ENCODE results near the gene FSTL4. TPM values are rescaled to one million over a fixed set of nuclear protein-coding genes. Genes with fewer than 3 reads are reported as not detected.

The FSTL4 gene
- total RNA-seq, 2 donors from 2014 or later: 0.26 to 1.3 TPM

DNA sequence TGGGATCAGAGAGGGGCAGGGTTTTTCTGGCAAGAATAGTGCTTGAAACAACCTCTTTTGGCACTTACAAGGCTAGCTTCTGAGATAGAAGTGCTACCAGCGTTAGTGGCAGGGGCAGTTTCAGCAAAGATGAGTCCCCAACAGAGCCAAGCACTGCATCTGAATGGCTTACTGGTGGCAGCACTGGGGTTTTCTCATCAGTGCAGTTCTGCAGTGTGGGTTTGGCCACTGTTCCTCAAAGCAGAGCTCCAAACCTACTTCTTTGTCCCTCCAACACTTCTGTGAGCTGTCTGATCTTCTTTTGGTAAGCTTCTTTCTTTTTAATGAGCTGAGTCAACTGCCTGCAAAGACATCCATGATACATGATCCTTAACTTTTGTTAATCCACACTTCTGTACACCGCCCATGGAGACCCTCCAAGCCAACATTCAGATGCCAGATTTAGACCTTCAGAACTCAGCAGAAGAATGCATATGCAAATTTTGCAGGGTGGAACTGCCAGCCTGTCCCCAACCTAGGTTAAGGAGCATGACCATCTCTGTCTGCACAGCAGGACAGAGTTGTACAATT, 29.9 kb upstream of the FSTL4 start:
- H3K36me3 ChIP-seq (replicated peaks in 1 of 2; ENCODE audit: insufficient read depth in 1 of 2, low read depth in 2 of 2): no peaks in the 10 kb centered on the region
- no peaks in the 10 kb centered on the region for H3K4me1 ChIP-seq
- no peak for DNase-seq
- H3K4me3 ChIP-seq: no peak overlapping the region
- 58 to 65% methylated on average over 2 of the region's 2 CpGs for WGBS, 2 donors
- intact Hi-C loops (cut with DNase I): no loop called here
- TF ChIP-seq, protein P1, sequence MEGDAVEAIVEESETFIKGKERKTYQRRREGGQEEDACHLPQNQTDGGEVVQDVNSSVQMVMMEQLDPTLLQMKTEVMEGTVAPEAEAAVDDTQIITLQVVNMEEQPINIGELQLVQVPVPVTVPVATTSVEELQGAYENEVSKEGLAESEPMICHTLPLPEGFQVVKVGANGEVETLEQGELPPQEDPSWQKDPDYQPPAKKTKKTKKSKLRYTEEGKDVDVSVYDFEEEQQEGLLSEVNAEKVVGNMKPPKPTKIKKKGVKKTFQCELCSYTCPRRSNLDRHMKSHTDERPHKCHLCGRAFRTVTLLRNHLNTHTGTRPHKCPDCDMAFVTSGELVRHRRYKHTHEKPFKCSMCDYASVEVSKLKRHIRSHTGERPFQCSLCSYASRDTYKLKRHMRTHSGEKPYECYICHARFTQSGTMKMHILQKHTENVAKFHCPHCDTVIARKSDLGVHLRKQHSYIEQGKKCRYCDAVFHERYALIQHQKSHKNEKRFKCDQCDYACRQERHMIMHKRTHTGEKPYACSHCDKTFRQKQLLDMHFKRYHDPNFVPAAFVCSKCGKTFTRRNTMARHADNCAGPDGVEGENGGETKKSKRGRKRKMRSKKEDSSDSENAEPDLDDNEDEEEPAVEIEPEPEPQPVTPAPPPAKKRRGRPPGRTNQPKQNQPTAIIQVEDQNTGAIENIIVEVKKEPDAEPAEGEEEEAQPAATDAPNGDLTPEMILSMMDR (IDR thresholded peaks at IDR 0.05): no peak
- TF ChIP-seq POLR2A (IDR thresholded peaks at IDR 0.05): no peak
- H3K9me3 ChIP-seq: no peaks in the 10 kb centered on the region
- H3K27ac ChIP-seq: no peak overlapping the region
- no peak for ATAC-seq
- no peaks in the 10 kb centered on the region for H3K27me3 ChIP-seq

DNA sequence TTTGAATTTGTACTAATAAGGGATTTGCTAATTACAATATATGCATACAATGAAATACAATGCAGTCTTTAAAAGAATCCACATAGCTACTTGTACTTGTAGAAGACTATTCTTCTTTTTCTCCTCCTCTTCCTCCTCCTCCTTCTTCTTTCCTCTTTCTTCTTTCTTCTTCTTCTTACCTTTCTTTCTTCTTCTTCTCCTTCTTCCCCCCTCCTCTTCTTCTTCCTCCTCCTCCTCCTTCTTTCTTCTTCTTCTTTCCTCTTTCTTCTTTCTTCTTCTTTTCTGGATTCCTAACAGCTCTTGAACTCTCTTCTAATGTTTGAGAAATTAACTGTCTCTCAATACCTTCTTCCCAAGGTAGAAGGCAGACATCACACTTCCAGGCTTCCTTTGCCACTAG, 29.3 kb upstream of the FSTL4 start:
- no peak overlapping the region for H3K27ac ChIP-seq
- DNase-seq (no peak), ATAC-seq (no peak)
- H3K4me3 ChIP-seq: no peak overlapping the region
- no peaks in the 10 kb centered on the region for H3K9me3 ChIP-seq
- H3K4me1 ChIP-seq: no peaks in the 10 kb centered on the region
- TF ChIP-seq, protein P1 (IDR thresholded peaks at IDR 0.05): no peak
- no peak for TF ChIP-seq POLR2A (IDR thresholded peaks at IDR 0.05)
- intact Hi-C loops (cut with DNase I): no loop called here
- no peaks in the 10 kb centered on the region for H3K27me3 ChIP-seq
- H3K36me3 ChIP-seq (replicated peaks in 1 of 2; ENCODE audit: insufficient read depth in 1 of 2, low read depth in 2 of 2): no peaks in the 10 kb centered on the region

DNA sequence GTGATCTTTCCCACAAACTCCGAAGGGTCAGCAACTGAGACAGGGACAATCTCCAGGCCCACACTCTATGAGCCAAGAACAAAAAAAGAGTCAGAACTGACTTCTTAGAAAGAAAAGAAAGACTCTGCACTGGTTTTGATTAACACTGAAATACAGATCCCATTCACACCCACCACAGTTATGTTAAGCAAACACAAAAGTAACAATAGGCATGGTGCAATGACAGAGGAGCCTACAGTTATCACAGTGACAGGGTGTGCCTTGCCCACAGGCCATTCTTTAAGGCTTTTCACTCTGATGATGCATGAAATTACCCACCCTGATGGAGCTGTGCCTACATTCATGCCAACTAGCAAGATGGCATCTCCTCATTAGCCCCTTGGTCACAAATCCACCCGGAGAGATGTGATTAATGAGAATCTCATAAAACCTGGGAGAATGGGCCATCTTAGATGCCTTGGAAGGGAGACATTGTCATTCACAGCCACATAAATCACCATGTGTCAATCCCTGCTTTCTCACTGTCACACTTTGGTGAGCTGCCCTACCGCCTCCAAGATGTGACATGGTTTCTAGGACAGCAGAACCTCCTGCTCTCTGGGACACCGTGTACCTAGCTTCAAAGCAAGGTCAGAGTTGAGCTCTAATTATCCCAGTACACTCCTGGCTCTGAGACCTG, 27.6 kb upstream of the FSTL4 start:
- H3K27ac ChIP-seq: no peak overlapping the region
- TF ChIP-seq, protein P1 (IDR thresholded peaks at IDR 0.05): no peak
- TF ChIP-seq POLR2A (IDR thresholded peaks at IDR 0.05): no peak
- no peak for ATAC-seq
- DNase-seq: no peak
- intact Hi-C loops (cut with DNase I): no loop called here
- no peaks in the 10 kb centered on the region for H3K9me3 ChIP-seq
- H3K36me3 ChIP-seq (replicated peaks in 1 of 2; ENCODE audit: insufficient read depth in 1 of 2, low read depth in 2 of 2): no peaks in the 10 kb centered on the region
- no peak overlapping the region for H3K4me3 ChIP-seq
- WGBS, 2 donors: 51 to 56% methylated on average over 4 of the region's 4 CpGs
- no peaks in the 10 kb centered on the region for H3K4me1 ChIP-seq
- no peaks in the 10 kb centered on the region for H3K27me3 ChIP-seq

DNA sequence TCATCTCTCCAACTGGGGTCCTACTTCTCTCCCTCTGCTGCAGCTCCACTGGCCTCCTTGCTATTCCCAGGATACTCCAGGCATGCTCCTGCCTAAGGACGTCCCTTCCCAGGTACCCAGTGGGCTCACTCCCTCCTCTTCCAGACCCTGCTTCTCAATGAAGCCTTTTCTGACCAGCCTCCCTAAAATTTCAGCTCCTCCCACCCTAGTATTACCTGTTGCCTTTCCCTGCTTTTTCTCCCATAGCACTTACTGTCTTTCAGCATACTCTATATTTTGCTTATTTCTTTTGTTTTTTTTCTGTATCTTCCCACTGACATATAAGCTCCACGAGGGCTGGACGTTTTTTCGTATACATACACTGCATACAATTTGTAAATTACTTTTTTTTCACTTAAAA, 26.1 kb upstream of the FSTL4 start:
- H3K4me1 ChIP-seq: no peaks in the 10 kb centered on the region
- 38 to 49% methylated on average over 3 to 4 of the region's 4 CpGs for WGBS, 2 donors
- H3K27ac ChIP-seq: no peak overlapping the region
- no peak overlapping the region for H3K4me3 ChIP-seq
- DNase-seq (no peak), ATAC-seq (no peak)
- intact Hi-C loops (cut with DNase I): no loop called here
- H3K36me3 ChIP-seq (replicated peaks in 1 of 2; ENCODE audit: insufficient read depth in 1 of 2, low read depth in 2 of 2): no peaks in the 10 kb centered on the region
- no peaks in the 10 kb centered on the region for H3K27me3 ChIP-seq
- H3K9me3 ChIP-seq: no peaks in the 10 kb centered on the region
- TF ChIP-seq, protein P1 (IDR thresholded peaks at IDR 0.05): no peak
- TF ChIP-seq POLR2A (IDR thresholded peaks at IDR 0.05): no peak

DNA sequence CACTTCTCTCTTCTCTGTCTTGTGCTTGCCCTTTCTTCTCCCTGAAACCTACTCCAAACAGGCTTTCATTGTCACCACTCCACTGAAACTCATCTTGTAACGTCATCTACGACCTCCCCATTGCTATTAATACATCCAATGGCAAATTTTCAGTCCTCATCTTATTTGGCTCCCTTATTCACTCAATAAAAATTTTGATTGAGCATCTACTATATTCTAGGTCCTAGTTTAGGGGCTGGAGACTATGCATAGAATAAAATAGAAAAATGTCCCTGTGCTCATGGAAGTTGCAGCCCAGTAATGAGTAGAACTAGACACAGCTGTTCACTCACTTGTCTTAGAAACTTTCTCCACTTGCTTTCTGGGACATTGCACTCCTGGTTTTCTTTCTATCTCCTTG, 24.9 kb upstream of the FSTL4 start:
- intact Hi-C loops (cut with DNase I): no loop called here
- Histone ChIP-seq H3K27me3 (no peaks in the 10 kb centered on the region), H3K9me3 (no peaks in the 10 kb centered on the region), H3K27ac (no peak overlapping the region), H3K36me3 (replicated peaks in 1 of 2; ENCODE audit: insufficient read depth in 1 of 2, low read depth in 2 of 2) (no peaks in the 10 kb centered on the region), H3K4me3 (no peak overlapping the region), H3K4me1 (no peaks in the 10 kb centered on the region)
- TF ChIP-seq, protein P1 (IDR thresholded peaks at IDR 0.05): no peak
- TF ChIP-seq POLR2A (IDR thresholded peaks at IDR 0.05): no peak
- WGBS, 2 donors: 40% methylated on average over 2 of the region's 2 CpGs
- no peak for ATAC-seq
- no peak for DNase-seq

All from body of pancreas (tissue), 4 donors.